ENCODE data around the gene LRRC71. TPM values are rescaled to one million over a fixed set of nuclear protein-coding genes. Genes with fewer than 3 reads are reported as not detected.

The LRRC71 gene
- total RNA-seq, 1 donor: not detected

- Histone ChIP-seq H3K4me1 (ENCODE audit: insufficient read depth, low read length) (no peaks in the 10 kb centered on the region), H3K9me3 (ENCODE audit: low read depth, low read length) (no peaks in the 10 kb centered on the region), H3K4me3 (ENCODE audit: low read length) (no peak overlapping the region), H3K27me3 (ENCODE audit: insufficient read depth, low read length) (peaks cover 4% of the 10 kb centered on the region)
Measured at GRCh38 chr1:156885880-156886355, 34.5 kb upstream of the LRRC71 start.

DNA sequence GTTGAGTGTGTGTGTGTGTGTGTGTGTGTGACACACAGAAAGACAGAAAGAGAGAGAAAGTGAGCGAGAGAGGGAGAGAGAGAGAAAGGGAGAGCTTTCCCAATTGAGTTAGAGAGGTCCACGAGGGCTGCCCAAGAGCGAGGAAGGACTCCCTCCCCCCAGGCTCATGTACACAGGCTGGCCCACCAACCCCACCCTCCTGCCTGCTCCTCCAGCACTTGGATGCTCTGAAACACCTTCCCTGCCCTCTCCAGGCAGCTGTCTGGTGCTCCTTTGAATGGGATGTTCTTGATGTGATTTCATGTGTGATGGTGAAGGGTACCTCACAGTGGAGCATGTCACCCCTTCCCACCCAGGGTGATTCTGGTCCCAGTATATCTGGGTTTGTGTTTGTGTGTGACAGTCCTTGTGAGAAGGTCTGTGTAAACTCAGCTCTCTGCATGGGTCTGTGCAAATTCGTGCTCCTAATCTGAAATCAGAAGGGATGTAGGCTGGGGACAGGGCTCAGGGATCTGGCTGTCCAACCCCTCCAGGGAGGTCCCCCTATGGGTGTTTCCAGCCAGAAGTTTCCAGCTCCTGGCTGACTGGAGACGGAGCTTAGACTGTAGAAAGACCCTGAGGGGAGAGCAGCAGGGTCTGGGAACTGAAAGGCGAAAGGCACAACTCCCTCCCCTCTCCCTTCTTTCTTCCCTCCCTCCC lies 33.7 kb upstream of the LRRC71 start:
- H3K4me3 ChIP-seq (ENCODE audit: low read length): no peak overlapping the region
- H3K9me3 ChIP-seq (ENCODE audit: low read depth, low read length): no peaks in the 10 kb centered on the region
- peaks cover 13% of the 10 kb centered on the region for H3K27me3 ChIP-seq (ENCODE audit: insufficient read depth, low read length)
- H3K4me1 ChIP-seq (ENCODE audit: insufficient read depth, low read length): peaks cover 2% of the 10 kb centered on the region

DNA sequence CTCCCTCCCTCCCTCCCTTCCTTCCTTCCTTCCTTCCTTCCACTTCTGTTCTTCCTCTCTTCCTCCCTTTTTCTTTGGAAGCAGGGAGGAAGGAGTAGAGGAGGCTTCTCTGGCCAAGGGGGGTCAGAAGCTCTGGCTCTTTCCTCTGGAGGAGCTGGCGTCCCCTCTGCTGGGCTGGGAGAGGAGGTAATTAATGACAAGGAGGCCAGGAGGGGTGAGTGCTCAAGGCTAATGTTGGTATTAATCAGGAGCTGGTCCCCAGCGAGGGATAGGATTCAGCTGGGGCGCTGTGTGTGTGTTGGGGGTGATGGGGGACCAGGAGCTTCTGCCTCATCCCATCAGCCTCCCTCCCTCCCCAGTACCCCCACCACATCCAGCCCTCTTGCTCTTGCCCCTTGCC lies 33.1 kb upstream of the LRRC71 start:
- Histone ChIP-seq H3K4me3 (ENCODE audit: low read length) (no peak overlapping the region), H3K4me1 (ENCODE audit: insufficient read depth, low read length) (peaks cover 7% of the 10 kb centered on the region), H3K27me3 (ENCODE audit: insufficient read depth, low read length) (peaks cover 17% of the 10 kb centered on the region), H3K9me3 (ENCODE audit: low read depth, low read length) (no peaks in the 10 kb centered on the region)

GRCh38 chr1:156887734-156888133 lies 32.7 kb upstream of the LRRC71 start:
- H3K9me3 ChIP-seq (ENCODE audit: low read depth, low read length): no peaks in the 10 kb centered on the region
- peaks cover 17% of the 10 kb centered on the region for H3K27me3 ChIP-seq (ENCODE audit: insufficient read depth, low read length)
- H3K4me3 ChIP-seq (ENCODE audit: low read length): no peak overlapping the region
- H3K4me1 ChIP-seq (ENCODE audit: insufficient read depth, low read length): peaks cover 12% of the 10 kb centered on the region

GRCh38 chr1:156889802-156890580 lies 30.4 kb upstream of the LRRC71 start:
- peaks cover 33% of the 10 kb centered on the region for H3K27me3 ChIP-seq (ENCODE audit: insufficient read depth, low read length)

GRCh38 chr1:156892190-156893047 lies 28.0 kb upstream of the LRRC71 start:
- Histone ChIP-seq H3K9me3 (ENCODE audit: low read depth, low read length) (no peaks in the 10 kb centered on the region), H3K4me3 (ENCODE audit: low read length) (no peak overlapping the region), H3K27me3 (ENCODE audit: insufficient read depth, low read length) (peaks cover 33% of the 10 kb centered on the region), H3K4me1 (ENCODE audit: insufficient read depth, low read length) (peaks cover 18% of the 10 kb centered on the region)

More at GRCh38 chr1:156889802-156890580, 30.4 kb upstream of the LRRC71 start:
- H3K4me1 ChIP-seq (ENCODE audit: insufficient read depth, low read length): peaks cover 18% of the 10 kb centered on the region
- no peaks in the 10 kb centered on the region for H3K9me3 ChIP-seq (ENCODE audit: low read depth, low read length)
- no peak overlapping the region for H3K4me3 ChIP-seq (ENCODE audit: low read length)

DNA sequence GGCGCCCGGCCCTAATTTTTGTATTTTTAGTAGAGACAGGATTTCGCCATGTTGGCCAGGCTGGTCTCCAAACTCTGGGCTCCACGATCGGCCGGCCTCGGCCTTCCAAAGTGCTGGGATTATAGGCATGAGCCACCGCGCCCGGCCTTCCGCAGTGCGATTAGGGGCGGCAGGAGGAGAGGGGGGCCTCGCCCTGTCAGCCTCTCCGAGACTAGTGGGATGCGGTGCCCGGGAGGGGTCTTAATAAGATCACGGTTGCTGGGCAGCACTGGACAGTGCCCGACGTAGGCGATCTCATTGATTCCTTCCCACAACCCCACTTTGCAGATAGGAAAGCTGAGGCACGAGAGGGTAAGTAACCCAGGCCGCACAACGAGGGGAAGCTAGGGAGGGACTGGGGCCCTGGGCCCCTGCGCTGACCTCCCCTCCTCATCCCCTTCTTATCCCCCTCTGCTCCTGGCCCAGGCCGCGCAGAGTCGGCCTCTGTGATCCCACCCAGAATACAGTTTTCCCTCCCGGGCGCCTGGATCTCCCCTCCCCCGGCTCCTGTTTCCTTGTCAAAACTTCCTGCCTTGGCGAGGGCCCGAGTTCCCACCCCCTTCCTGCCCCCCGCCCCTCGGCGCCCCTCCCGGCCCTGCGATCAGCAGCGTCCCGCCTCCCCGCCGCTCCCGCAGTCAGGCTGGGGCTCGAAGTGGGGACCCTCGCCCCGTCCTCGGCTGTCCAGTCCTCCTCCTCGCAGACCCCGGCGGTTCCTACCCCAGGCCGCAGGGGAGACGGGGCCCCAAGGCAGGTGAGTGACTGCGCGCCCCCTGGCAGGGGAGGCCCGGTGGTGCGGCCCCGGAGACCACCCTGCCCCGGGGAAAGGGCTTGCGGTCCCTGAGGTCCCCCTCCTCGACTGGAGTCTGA lies 27.1 kb upstream of the LRRC71 start, which contains the start of gene PEAR1:
PEAR1 (plus strand) TSS at position 671 of the 906 bp plus-strand sequence. CDS start 10,209 bp downstream, outside the sequence.
- H3K27me3 ChIP-seq (ENCODE audit: insufficient read depth, low read length): peaks cover 33% of the 10 kb centered on the region
- no peaks in the 10 kb centered on the region for H3K9me3 ChIP-seq (ENCODE audit: low read depth, low read length)
- H3K4me1 ChIP-seq (ENCODE audit: insufficient read depth, low read length): peaks cover 18% of the 10 kb centered on the region
- no peak within 1 kb of the TSS for H3K4me3 ChIP-seq (ENCODE audit: low read length)

DNA sequence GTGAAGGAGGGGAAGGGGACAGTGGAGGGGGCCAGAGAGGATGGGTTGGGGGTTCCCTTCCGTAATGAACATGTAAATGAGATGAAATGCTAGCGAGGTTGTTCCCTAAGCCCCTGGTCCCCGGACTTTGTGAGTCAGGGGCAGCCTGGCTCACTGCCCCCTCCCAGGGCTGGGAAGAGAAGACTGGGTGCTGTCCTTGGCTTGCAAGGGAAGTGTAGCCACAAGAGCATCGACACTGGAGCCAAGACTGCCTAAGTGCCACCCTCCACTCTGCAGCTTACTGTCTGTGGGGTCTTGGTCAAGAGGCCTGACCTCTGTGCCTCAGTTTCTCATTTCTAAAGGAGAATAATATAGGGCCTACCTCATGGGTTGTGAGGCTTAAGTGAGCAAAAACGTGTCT lies 26.4 kb upstream of the LRRC71 start:
- no peak overlapping the region for H3K4me3 ChIP-seq (ENCODE audit: low read length)
- peaks cover 33% of the 10 kb centered on the region for H3K27me3 ChIP-seq (ENCODE audit: insufficient read depth, low read length)
- peaks cover 18% of the 10 kb centered on the region for H3K4me1 ChIP-seq (ENCODE audit: insufficient read depth, low read length)
- H3K9me3 ChIP-seq (ENCODE audit: low read depth, low read length): no peaks in the 10 kb centered on the region

DNA sequence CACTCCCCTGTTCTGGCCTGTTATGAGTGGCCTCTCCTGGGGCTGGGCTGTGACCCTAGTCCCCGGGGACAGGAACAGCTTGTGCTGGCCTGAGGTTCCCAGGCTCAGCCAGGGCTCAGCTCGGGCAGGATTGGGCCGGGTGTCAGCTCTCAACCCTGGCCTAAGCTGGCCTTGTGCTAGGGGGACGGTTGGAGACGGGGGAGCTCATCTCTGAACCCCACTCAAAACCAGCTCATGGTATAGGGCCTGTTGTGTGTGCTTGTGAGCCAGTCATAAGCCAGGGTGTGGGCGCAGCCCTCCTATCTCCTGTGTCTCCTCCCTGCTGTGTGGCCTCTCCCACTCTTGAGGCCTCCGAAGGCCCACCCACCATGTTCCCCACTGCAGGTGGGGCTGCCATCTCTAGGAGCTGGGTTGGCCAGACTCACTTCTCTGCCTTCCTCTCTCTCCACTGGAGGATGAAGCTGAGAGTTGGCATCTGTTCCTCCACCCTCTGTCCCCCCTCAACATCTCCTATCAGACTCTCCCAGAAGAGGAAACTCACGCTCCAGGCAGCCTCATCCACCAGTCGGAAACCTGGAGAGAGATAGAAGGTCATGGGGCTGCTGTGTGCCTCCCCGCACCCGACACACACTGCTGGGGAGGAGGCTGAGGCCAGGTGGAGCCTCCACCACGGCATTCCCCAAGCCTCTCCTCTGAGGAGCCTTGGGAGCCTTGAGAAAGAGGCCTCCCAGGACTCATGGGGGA lies 25.5 kb upstream of the LRRC71 start:
- Histone ChIP-seq H3K4me3 (ENCODE audit: low read length) (no peak overlapping the region), H3K9me3 (ENCODE audit: low read depth, low read length) (no peaks in the 10 kb centered on the region), H3K4me1 (ENCODE audit: insufficient read depth, low read length) (peaks cover 18% of the 10 kb centered on the region), H3K27me3 (ENCODE audit: insufficient read depth, low read length) (peaks cover 33% of the 10 kb centered on the region)

DNA sequence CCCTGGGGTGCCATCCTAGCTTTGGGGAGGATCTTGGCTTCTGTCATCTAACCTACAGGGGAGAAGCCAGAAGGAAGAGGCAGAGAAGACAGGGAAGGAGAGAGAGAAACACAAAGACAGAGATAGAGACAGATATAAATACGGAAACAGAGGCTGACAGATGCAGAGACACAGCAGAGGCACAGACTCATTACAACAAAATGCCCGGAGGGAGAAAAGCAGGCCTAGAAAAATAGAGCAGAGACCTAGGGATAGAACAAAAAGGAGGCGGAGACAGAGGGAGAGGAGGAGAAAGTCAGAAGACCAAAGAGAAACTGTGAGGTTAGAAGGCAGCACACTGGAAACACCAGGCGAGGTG lies 25.0 kb upstream of the LRRC71 start:
- Histone ChIP-seq H3K27me3 (ENCODE audit: insufficient read depth, low read length) (peaks cover 30% of the 10 kb centered on the region), H3K4me3 (ENCODE audit: low read length) (no peak overlapping the region)

GRCh38 chr1:156895927-156896326 lies 24.5 kb upstream of the LRRC71 start:
- Histone ChIP-seq H3K4me1 (ENCODE audit: insufficient read depth, low read length) (peaks cover 18% of the 10 kb centered on the region), H3K9me3 (ENCODE audit: low read depth, low read length) (no peaks in the 10 kb centered on the region), H3K4me3 (ENCODE audit: low read length) (no peak overlapping the region), H3K27me3 (ENCODE audit: insufficient read depth, low read length) (peaks cover 28% of the 10 kb centered on the region)

More for the DNA sequence above, 25.0 kb upstream of the LRRC71 start:
- H3K4me1 ChIP-seq (ENCODE audit: insufficient read depth, low read length): peaks cover 18% of the 10 kb centered on the region
- H3K9me3 ChIP-seq (ENCODE audit: low read depth, low read length): no peaks in the 10 kb centered on the region

DNA sequence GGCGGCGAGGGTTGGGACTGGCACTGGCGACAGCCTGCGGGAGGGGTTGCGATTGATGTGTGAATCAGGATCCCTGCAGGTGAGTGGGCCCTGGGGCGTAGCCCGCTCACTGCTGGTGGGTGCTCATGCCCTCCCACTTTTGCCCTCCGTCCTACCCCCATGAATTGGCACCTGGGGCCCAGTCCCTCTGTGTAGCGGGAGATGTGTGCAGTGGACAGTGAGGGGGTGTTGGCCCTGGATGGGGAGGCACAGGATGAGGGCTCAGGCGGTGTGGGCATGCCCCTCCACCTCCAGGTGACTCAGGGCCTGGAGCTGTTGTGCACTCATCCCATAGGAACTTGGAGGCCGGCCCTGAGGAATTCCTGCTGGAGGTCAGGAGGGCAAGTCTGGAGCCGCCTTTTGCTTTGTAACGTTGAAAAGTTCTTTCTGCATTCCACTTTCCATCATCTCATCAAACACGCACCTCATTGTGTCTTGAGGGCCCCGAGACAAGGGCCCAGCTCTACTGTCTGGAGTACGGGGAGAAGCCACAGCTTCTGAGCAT lies 23.9 kb upstream of the LRRC71 start:
- H3K27me3 ChIP-seq (ENCODE audit: insufficient read depth, low read length): peaks cover 22% of the 10 kb centered on the region
- H3K4me3 ChIP-seq (ENCODE audit: low read length): no peak overlapping the region
- H3K4me1 ChIP-seq (ENCODE audit: insufficient read depth, low read length): peaks cover 18% of the 10 kb centered on the region
- H3K9me3 ChIP-seq (ENCODE audit: low read depth, low read length): no peaks in the 10 kb centered on the region

DNA sequence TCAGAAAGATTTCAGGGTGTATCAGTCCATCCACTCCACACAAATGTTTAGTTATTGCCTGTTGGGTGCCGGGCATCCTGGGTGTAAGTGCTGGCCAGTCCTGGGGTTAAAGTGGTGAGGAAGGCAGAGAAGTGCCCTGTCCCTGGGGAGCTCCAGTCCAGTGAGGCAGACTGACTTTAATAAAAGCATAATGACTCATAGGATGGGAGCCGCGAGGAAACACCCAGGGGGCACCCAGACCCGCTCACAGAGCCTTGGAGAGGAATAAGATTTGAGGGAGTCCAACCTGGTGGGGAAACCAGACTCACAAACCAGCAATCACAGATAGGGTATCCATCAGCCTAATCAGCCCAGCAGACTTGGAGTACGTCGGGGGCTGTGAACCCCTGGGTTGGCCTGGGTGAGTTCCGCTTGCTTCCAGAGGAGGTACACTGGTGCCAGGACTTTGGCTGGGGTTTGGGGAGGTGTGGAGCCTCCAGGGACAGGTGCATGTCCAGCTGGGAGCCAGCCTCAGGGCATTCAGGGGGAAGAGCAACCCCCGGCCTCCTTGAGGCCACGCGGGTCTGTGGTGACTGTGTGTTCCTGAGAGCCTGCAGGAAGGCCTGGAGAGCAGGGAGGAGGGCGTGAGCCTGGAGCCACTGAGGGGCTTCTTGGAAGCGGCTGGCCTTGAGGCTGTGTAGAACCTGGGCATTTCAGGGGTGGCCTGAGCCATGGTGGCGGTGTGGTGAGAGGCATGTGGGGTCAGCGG lies 23.2 kb upstream of the LRRC71 start:
- no peaks in the 10 kb centered on the region for H3K9me3 ChIP-seq (ENCODE audit: low read depth, low read length)
- no peak overlapping the region for H3K4me3 ChIP-seq (ENCODE audit: low read length)
- H3K27me3 ChIP-seq (ENCODE audit: insufficient read depth, low read length): peaks cover 16% of the 10 kb centered on the region
- peaks cover 11% of the 10 kb centered on the region for H3K4me1 ChIP-seq (ENCODE audit: insufficient read depth, low read length)
